Thoracic aorta (tissue), 2 donors: Measurements from ENCODE around the gene SPTBN4. TPM values are rescaled to one million over a fixed set of nuclear protein-coding genes. Genes with fewer than 3 reads are reported as not detected.

Experiments used
- ATAC-seq: fragments of 150-250 bp; one replicate; pipeline ENCODE4 v1.8.0; 2017; ENCODE audit warnings: low read depth; ENCODE audit not compliant: insufficient number of reproducible peaks, low FRiP score
- DNase-seq: peaks from one replicate; pipeline ENCODE4 v3.0.0-alpha.2; 2020; ENCODE audit warnings: low spot score
- H3K27ac ChIP-seq, 2 donors: fragments of 200-600 bp; sonication (generic); 1 replicate in 1 of 2; 2 replicates in 1 of 2; pipeline ENCODE4 v1.5.1; 2016; ENCODE audit warnings: mild to moderate bottlenecking in 2 of 2, moderate library complexity in 2 of 2
- H3K27me3 ChIP-seq: fragments of 200-600 bp; sonication (generic); replicated peaks from 2 replicates; pipeline ENCODE4 v1.6.0; 2016; ENCODE audit warnings: mild to moderate bottlenecking; ENCODE audit not compliant: insufficient read depth
- H3K36me3 ChIP-seq: fragments of 200-600 bp; sonication (generic); one replicate; pipeline ENCODE4 v1.5.1; 2016
- H3K4me1 ChIP-seq, 2 donors: fragments of 200-600 bp; sonication (generic); 1 replicate in 1 of 2; 2 replicates in 1 of 2; pipeline versions ENCODE4 v1.5.1 to v1.6.0; 2016; ENCODE audit warnings: low read depth in 2 of 2, mild to moderate bottlenecking in 1 of 2; ENCODE audit not compliant: control insufficient read depth in 1 of 2
- H3K4me3 ChIP-seq: fragments of 200-600 bp; sonication (generic); 2 replicates; pipeline ENCODE4 v1.5.1; 2016; ENCODE audit warnings: mild to moderate bottlenecking
- H3K9me3 ChIP-seq: fragments of 200-600 bp; sonication (generic); 2 replicates; pipeline ENCODE4 v1.5.1; 2016
- CTCF ChIP-seq: fragments of 200-600 bp; sonication (generic); IDR thresholded peaks from one replicate; pipeline ENCODE4 v1.5.1; 2019; ENCODE audit warnings: antibody characterized with exemption
- total RNA-seq, 2 donors: library from RNA; depleted of rRNA; stranded (reverse); fragments of >200 nt; gene quantifications; one replicate each; pipeline versions ENCODE4 v1.1.0 to v1.2.3, GENCODE V29; 2016

The SPTBN4 gene
- total RNA-seq, 2 donors from 2014 or later: 2.0 to 7.0 TPM

DNA sequence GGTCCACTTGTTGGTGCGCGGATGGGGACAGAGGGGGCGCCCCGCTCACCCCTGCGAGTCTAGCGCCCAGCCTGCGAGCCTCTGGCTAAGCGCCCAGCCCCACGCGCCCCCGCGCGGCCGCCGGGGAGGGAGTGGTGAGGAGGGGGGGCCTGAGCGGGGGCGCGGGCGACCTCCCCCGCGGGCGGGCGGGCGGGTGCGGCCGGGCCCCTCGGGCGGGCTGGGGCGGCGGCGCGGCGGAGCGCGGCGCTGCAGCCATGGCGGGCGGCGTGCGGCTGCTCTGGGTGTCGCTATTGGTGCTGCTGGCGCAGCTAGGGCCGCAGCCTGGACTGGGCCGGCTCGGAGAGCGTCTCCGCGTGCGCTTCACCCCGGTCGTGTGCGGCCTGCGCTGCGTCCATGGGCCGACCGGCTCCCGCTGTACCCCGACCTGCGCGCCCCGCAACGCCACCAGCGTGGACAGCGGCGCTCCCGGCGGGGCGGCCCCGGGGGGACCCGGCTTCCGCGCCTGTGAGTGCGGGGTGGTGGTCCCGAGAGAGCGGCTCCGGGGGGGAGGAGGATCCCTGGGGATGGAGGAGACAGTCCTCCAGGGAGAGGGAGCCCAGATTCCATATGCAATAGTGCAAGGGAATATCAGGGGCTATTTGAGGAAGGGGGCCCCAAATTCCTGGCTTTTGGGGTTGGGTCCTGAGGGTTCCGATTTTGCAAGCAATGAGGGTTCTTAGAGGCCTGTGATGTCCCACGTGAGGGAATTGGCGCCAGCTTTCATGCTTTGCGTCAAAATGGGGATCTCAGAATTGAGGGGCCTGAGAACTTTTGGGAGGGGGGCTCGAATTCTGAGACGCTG is 134.6 kb downstream of the SPTBN4 start, which contains the start of gene LTBP4:
LTBP4 (plus strand) TSS at position 236 of the 841 bp plus-strand sequence; CDS start at position 255, 19 bp downstream.
- ATAC-seq: no peak
- no peak for TF ChIP-seq CTCF

DNA sequence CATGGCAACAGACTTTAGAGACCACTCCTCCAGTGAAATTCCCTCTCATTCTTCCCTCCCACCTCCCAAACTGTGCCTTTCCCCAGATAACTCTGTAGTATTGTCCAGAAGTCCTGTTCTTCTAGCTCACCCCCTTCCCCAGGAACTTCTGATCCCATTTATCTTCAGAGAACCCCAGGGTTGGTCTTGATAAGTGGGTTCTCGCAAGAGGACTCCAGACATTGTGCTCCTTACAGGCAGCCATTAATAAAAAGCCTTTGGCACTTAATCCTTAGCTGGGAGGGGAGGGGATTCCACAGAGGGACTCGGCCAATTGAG is 136.2 kb downstream of the SPTBN4 start:
- Histone ChIP-seq H3K4me1 (peaks cover 41 to 62% of the 10 kb centered on the region in 2 donors), H3K27me3 (no peaks in the 10 kb centered on the region), H3K36me3 (no peaks in the 10 kb centered on the region), H3K27ac (peak overlapping the region; percentile 88 to 97), H3K9me3 (no peaks in the 10 kb centered on the region), H3K4me3 (peak overlapping the region; percentile 91)
- ATAC-seq (no peak), DNase-seq (no peak)
- TF ChIP-seq CTCF: no peak

More for the DNA sequence above, 134.6 kb downstream of the SPTBN4 start, which contains the start of gene LTBP4:
- Histone ChIP-seq H3K27me3 (no peaks in the 10 kb centered on the region), H3K27ac (peak within 1 kb of the TSS; percentile 93 to 97), H3K9me3 (no peaks in the 10 kb centered on the region), H3K4me1 (peaks cover 47 to 68% of the 10 kb centered on the region in 2 donors), H3K4me3 (peak within 1 kb of the TSS; percentile 91), H3K36me3 (no peaks in the 10 kb centered on the region)
- DNase-seq: no peak

GRCh38 chr19:40603389-40604170 is 136.8 kb downstream of the SPTBN4 start:
- H3K9me3 ChIP-seq: no peaks in the 10 kb centered on the region
- H3K27me3 ChIP-seq: no peaks in the 10 kb centered on the region
- DNase-seq (peak; percentile 97), ATAC-seq (peak; percentile 45)
- peak overlapping the region; percentile 91 for H3K4me3 ChIP-seq
- H3K36me3 ChIP-seq: no peaks in the 10 kb centered on the region
- H3K27ac ChIP-seq: peak overlapping the region; percentile 88 to 97
- TF ChIP-seq CTCF: no peak
- H3K4me1 ChIP-seq: peaks cover 35 to 57% of the 10 kb centered on the region in 2 donors

GRCh38 chr19:40604171-40604646 is 137.4 kb downstream of the SPTBN4 start:
- Histone ChIP-seq H3K27ac (peak overlapping the region; percentile 88 to 97), H3K27me3 (no peaks in the 10 kb centered on the region), H3K9me3 (no peaks in the 10 kb centered on the region), H3K4me3 (peak overlapping the region; percentile 91), H3K4me1 (peaks cover 31 to 52% of the 10 kb centered on the region in 2 donors), H3K36me3 (no peaks in the 10 kb centered on the region)
- TF ChIP-seq CTCF: no peak
- ATAC-seq (no peak), DNase-seq (no peak)
